ENCODE data around the gene DUSP22.

Gene DUSP22

DNA sequence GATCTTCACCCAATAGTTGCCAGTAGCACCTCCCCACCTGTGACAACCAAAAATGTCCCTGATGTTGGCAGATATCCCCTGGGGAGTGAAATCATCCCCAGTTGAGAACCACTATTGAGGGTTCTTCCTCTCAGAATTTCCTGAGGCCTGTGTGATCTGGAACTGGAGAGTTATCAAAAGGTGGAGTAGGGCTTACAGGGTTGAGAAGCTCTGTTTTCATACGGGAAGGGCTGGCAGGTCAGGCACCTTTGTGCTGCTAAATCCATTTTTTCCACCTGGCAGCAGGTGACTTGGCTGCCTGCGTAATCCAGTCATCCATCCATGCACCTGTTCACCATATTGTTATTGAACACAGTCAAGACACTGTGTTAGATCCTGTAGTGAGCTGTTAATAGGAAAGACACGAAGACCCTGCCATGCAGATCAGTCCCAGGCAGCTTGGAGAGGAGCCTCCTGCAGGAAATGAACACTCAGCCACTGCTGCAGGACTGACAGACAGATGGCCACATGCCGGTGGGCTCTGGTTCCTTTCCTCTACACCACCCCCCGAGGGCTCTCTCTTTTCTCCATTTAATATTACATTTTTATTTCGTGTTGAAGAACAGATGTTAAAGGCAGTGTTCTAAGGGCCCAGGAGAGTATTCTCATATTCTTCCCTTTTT, 5.4 kb downstream of the DUSP22 start:
- no peak for DNase-seq

DNA sequence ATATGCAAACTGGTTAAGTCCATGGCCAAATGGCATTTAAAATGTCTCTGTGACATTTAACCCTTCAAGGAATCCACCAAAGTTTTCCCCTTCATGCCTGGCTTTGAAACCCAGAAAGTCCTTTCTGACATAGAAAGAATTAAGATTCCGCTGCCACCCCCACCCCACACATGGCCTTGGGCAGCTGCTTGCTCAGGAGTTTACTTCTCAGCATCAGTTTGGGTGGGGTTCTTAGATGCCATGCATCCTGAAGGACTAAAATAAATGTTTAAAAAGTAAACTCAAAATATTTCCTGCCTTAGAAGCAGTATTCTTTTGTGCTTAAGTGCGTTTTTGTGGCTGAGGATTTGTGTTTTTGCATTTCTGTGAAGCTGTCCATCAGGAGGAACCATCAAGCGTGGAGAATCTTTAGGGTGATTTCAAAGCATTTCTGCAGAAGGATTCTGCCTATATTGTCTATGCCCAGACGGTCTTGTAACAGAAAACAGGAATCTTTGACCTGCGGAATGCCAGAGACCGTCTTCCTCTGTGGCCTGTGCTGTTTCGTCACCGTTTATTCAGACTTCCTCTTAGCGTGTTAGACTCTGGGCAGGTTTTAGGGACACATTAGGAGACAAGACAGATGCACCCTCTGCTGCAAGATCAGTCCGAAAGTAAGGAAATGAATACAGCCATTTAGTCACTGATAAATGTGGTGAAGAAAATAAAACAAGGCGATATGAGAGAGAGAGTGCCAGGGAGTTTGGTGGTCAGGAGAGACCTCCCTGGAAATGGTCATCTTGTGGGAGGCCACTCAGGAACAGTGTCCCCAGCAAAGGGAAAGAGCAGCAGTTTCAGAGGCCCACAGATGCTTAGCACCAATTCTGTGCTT, 6.2 kb downstream of the DUSP22 start:
- no peak for DNase-seq

DNA sequence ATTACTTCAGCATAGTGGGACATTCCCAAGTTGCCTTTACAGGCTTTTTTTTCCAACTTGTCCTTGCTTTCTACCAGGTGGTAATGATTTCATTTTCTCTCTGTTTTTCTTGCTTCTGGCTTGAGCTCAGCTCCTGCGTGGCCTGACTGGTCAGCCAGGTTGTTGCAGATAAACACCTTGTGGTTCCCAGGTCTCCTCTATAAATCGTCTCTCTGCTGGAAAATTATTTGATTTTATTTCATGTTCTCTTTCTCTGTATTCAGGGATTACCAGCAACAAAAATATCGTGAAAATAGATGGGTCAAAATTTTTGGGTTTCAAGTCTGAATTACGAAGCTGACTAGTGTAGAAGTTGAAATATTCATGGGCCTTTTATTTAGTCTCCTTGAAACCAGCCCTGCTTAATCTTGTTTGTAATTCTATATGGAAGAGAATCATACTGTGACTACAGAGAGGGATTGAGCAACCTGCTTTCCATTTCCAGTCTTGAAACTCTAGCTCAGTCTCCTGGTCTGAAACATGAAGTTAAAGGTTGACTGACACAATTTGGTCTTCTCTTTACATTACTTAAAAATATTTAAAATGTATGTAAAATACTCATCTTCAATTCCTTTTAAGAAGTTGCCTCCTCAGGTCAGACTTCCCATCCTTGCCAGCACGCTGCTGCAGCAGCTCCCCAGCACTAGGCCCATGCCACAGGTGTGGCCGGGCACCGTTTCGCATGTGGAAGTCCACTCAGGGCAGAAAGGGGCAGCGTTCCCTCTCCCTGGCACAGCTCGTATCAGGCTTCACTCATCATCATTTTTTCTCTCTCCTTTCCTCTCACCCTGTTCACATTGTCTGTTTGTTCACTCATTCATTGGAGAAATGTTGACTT, 7.1 kb downstream of the DUSP22 start:
- DNase-seq, result no peak

DNA sequence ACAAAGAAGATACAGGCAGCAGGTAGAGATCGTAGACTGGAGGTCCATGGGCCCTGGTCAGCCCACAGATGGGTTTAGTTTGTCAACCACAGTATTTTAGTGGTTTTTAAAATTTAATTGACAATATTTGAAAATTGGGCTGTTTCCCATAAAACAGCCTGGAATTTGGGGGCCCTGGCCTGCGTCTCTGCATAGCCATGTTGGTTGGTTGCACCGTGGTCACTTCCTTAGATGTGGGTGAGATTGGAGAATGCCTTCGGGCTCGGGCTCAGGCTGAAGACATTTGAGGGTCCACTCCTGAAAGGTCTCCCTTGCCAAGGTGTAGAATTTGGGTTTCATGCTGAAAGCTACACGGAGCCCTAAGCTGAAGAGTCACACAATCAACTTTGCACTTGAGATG, 7.7 kb downstream of the DUSP22 start:
- DNase-seq, result no peak

DNA sequence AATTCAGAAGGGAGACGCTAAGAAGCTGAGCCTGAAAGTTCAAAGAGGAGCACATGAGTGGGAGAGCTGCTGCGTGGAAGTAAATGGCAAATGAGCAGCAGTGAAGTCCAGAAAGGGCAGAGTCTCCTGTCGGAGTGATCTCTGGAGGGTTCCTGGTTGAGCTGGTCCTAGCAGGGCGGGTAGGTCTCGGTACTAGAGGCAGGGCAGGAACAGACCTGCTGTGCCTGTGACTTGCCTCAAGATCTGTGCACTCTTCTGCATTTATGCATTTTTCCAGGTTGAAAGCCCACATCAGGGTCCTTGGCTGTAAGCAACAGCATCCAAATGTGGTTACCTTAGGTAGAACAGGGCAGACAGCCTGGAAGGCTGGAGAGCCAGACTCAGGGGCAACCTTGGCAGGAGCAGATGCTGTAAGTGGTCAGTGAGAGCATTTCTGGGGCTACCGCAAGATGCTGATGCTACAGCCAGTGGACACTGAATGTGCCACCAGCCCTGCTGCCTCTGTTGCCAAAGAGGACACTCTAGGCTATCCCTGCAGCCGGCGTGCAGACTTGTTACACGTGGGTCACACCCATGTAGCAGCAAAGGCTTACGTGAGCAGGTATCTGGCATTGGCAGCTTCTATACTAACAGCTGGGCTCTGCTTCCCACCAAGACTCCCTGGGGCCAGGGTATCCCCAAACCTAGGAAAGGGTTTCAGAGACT, 8.4 kb downstream of the DUSP22 start:
- no peak for DNase-seq

DNA sequence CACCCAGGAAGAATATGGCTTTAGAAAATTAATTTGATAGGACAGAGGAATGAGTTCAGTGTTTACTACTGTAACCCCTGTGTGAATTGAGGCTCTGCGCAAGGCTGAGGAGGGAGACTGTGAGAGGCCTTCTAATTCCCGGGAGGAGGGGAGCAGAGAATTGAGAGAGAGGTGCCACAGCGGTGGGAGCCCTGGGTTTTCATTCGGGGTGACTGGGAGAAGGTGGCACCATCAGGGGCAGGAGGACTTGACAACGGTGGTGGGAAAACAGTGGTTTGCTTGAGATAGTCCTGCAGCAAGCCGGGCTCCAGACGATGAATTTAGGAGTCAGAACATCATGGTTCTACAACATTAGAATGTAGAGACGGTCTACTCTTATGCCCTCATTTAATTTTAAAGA, 9.2 kb downstream of the DUSP22 start:
- no peak for DNase-seq

DNA sequence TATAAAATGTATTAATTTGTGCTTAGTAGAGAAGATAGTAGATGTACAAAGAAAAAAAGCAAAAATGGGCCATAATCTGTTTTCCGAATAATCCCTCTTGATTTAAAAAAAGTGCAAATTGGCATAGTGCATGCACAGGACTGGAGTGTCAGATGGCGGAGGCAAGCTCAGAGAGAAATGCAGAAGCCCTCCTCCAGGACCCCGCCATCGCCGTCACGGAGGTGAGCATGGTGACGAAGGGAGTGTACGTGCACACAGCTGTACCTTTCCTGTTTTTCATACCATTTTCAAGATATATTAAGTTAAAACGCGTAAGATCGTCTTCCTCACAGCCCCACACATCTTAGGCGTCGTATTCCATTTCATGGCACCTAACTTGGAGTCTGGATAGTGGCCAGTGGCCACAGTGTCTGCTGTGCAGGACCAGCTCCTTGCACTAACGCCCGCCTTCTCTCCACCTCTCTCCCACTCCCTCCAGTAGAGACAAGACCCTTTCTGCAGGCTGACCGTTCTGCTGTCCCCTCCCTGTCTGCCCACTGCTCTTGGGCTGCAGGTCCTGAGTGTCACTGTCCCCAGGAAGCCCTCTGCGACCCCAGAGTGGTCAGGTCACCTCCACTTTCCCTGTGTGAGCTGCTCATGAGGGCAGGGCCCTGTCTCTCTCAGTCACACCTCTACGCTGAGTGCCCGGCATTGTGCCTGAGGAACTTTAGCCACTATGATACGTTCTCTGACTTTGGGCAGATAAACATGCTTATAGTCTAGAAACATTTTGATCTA, 9.8 kb downstream of the DUSP22 start:
- no peak for DNase-seq

DNA sequence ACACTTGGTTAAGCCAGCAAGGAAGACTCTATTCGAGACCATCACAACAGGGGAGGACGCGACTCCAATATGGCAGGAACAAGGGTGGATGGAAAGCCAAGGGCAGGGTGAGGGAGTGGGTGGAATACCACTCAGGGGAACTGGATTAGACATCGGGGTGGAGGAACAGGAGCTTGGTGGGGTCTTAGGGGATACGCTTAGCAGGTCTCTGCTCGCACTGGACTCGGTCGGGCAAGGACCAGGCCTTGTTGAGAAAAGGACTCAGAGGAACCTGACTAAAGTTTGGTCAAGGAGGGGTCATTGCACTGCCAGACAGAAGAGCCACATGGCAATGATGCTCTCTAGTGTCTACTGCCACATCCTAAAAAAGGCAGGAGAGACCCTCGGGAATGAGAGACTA, 10.5 kb downstream of the DUSP22 start:
- DNase-seq, result no peak

DNA sequence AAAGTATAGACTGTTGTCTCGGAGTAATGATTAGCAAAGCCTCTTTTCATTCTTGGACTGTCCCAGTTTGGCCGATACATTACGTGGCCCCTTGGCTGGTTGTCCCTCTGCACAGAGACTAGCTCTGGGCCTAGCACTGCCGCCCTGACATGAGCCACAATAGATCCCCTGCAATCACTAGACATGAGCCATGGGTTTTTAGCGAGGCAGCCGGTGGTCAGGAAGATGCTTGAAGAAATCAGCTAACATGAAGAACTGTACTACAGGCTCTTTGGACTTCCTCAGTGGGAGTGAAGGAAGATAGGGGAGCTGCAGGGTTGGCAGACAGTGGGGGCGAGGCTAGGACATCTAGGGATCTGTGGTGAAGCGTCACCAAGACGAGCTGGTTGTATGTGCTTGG, 11.0 kb downstream of the DUSP22 start:
- no peak for DNase-seq

DNA sequence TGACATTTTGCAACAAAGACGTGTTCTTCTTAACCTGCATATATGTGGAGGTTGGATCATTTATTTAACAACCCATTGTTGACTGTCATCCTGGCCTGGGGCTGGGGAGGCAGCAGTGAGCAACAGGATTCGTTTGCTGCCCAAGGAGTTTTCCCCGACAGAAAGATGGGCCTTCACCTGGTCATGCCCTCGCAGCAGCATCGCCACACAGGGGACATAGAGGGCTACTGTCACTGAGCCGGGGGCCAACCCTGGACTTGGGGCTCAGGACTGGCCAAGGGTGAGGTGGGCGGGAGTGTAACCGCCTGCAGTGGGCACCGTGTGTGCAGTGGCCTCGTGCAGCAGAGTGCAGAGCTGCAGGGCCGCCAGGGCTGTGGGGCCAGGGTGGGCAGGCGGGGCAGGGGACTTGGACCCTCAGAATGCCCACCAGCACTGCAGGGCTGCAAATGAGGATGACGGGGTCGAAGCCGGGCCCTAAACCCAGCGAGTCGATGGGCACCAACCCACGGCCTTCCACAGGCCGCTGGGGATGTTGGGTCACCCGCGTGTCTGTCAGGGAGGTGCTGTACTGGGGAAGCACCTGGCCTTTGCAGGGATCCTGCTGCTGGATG, 11.8 kb downstream of the DUSP22 start:
- DNase-seq, result no peak

DNA sequence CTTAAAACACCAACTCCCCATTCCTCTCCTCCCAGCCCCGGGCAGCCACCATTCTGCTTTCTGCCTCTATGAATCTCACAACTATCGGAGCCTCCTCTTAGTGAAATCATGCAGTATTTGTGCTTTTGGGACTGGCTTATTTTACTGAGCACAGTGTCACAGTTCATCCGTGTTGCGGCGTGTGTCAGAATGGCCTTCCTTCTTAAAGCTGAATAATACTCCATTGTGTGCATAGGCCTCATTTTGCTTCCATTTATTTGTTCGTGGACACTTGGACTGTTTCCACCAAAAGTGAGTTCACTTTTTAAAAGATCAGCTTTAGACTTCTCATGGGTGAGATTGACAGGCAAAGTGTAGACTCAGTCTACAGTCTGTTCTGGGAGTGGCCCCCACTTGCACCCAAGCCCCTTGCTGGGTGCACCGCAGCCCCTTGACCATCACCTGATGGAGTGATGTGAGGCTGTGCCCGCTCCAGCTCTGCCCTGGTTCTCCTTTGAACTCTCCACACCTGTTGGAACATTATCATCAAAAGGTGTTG, 12.6 kb downstream of the DUSP22 start:
- no peak for DNase-seq

DNA sequence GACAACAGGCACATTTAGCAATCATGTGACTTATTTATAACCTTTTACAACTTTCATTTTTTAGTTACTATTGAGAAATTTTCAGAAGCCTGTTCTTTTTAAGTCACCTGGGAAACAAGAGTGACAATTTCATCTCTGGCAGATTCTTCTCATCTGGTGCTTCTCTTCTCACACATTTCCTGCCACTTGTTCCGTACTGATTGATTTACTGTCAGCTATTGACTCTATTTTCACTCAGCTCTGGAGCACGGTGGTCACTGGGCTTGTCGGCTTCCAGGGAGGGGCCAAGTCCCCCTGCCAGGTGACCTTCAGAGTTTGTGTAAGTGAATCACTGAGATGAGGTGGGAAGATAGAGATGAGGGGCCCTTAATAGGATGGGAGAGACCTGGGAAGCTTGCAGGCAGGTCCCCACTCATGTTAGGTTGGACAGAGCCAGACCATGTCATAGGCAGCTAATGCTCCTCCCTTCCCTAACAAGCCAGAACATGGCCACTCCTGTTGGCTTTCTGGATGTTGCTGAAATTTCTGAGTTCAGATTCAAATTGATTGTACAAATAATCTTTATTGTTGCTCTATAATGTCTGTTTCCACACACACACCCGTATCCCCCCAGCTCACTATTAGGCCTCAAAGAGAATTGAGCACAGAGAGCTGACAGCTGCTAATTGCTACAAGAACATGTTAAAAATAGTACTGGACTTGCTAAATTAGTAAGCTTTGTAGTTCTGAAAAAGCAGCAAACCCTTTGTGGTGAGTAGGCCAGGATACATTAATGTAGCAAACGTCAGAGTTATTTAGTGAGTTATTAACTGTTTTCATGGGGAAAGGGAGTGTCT, 13.3 kb downstream of the DUSP22 start:
- no peak for DNase-seq

DNA sequence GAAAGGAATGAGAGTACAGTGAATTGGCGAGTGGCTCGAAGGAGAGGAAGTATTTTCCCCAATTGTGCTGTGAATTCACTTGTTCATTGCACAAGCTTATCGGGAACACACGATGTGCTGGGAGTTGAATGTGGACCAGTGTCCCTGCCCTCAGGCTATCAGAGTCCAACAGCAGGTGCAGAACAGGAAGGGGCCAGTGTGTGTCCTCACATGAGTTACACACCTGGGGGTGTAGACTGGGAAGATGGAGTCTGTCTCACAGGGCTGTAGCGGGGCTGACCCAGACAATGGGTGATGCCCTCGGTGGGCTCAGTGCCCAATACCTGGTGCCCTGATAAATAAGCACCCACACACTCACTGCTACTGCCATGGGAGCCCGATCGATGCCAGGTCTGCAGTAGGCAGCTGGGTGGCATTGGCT, 14.4 kb downstream of the DUSP22 start:
- DNase-seq, result no peak

DNA sequence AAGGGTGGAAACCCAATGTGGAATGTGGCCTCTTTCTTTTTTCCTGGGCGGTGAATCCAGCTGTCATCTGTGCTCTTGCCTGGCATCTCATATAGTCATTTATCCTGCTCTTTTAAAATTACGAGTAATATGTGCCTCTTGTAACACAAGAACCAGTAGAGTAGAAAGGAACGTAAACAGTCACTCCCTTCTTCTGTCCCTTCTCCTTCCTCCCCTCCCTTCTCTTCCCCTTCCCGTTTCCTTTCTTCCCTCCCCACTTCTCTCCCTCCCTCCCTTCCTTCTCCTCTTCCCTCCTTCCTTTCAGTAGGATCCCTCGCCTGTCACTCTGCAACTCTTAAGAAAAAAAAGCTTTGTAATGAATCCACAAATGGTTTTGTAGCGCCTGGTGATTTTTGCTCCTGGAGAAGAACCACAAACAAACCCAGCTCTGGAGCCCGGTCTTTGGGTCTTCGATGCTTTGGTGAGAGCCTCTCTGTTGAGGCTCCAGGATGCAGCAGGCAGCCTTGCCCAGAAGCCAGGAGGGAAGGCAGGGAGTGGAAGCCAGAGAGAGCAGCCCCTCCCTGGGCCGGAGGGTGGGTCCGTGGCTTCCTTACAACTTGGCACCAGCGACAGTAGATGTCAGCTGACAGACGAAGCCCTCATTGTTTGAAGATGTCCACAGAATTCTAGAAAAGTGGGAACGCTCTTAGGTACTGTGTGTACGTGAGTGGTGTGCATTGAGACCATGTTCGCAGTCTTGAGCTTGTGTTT, 15.0 kb downstream of the DUSP22 start:
- no peak for DNase-seq

DNA sequence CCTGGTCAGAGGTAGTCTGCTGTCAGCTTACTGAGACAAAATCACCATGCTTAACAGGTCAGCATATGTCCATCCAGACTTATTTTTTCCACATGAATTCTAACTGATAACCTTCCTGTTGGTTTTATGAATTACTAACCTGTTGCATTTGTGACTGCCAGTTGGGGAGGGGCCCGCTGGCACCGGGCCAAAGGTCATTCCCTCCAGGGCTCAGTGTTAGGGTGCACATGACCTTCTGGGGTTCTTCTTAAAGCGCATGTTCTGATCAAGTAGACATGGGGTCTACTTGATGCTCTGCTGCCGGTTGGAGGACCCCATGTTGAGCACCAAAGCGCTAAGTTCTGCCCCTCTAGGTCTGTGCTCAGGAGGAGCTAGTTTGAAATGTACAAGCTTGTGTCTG, 15.6 kb downstream of the DUSP22 start:
- no peak for DNase-seq

DNA sequence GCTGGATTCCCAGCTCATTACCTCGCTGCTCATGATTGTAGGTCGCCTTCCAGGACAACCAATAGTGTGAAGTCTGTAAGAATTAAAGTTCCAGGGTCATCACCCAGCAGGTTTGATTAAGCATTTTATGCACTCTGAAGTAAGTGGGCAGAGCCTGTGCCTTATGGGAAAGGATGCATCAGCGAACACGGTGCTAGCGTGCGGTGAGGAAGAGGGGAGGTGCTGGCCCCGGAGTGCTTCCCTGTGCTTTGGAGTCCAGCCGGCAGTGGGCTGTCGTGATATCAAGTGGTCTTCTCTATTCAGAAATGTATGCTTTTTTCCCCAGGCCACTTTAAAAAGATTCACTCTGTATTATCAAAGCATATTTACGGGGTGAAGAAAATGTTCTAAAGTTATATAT, 16.0 kb downstream of the DUSP22 start:
- no peak for DNase-seq

DNA sequence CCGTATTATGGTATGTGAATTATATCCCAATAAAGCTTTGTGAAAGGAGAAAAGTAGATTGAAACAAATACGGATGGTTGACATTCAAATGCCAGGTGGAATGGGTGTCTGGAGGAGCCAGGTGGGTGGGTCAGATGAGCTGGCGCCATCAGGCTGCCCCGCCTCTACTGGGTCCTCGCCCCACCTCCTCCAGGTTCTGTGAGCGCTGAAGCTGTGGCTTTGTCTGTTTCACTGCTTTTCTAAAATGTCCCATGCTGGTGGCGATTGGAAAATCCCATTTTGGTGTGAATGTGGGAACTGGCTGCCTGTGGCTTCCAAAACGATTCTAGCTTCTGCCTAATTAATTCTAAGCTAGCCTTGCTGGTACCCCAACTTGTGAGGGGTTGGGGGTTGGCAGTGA, 16.5 kb downstream of the DUSP22 start:
- DNase-seq, result no peak

DNA sequence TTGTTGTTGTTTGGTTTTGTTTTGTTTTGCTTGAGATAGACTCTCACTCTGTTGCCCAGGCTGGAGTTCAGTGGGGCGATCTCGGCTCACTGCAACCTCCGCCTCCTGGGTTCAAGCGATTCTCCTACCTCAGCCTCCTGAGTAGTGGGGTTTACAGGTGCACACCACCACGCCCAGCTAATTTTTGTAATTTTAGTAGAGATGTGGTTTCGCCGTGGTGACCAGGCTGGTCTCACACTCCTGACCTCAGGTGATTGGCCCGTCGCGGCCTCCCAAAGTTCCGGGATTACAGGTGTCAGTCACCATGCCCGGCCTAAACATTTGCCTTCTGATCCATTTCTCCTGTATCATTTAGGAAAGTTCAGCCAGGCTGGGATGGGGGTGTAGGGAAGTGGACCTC, 17.7 kb downstream of the DUSP22 start:
- DNase-seq, result no peak

DNA sequence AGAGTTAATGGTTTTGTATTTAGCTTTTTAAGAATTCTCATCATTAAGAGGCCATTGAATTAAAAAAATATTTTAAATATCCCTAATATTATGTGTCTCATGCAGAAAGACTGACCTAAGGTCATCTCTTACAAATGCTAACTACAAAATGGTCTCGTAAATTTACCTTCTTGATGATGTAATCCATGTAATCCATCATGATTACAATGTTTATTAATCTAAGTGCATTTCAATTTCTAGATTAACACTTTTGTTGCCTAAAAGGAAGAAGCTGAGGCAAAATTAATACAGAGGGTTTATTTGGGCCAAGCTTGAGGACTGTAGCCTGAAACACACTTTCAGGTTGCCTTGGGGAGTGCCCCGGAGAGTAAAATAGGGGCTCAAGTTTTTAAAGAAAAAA, 18.4 kb downstream of the DUSP22 start:
- no peak for DNase-seq

All from effector CD4-positive, alpha-beta T cell (primary cell).